Esophagus (tissue), 2 donors: ENCODE results near the gene ATXN7L1. TPM values are rescaled to one million over a fixed set of nuclear protein-coding genes. Genes with fewer than 3 reads are reported as not detected.
"Not testable (repeated sequence)": the region's sequence is repeated elsewhere in the genome, so short reads cannot be mapped to it uniquely, and the experiment has no call there.

Source experiments
- H3K27ac ChIP-seq, 2 donors: one replicate each; pipeline ENCODE4 v1.5.1; 2013; ENCODE audit warnings: low read depth in 2 of 2, mild to moderate bottlenecking in 2 of 2, inconsistent platforms in 1 of 2, low read length in 1 of 2, moderate library complexity in 1 of 2
- H3K27me3 ChIP-seq, 2 donors: one replicate each; pipeline ENCODE4 v1.6.1; 2013; ENCODE audit warnings: low read length in 2 of 2, control low read depth in 1 of 2, mild to moderate bottlenecking in 1 of 2; ENCODE audit not compliant: insufficient read depth in 2 of 2, control insufficient read depth in 1 of 2
- H3K36me3 ChIP-seq, 2 donors: one replicate each; pipeline ENCODE4 v1.6.1; 2013; ENCODE audit warnings: low read length in 1 of 2; ENCODE audit not compliant: control insufficient read depth in 2 of 2, insufficient read depth in 2 of 2
- H3K4me1 ChIP-seq, 2 donors: one replicate each; pipeline ENCODE4 v1.6.1; 2013; ENCODE audit warnings: low read length in 1 of 2; ENCODE audit not compliant: control insufficient read depth in 2 of 2, insufficient read depth in 2 of 2
- H3K4me3 ChIP-seq, 2 donors: one replicate each; pipeline ENCODE4 v1.5.1; 2013; ENCODE audit warnings: low read length in 2 of 2, mild to moderate bottlenecking in 2 of 2, low read depth in 1 of 2, moderate library complexity in 1 of 2
- H3K9me3 ChIP-seq, 2 donors: one replicate each; pipeline ENCODE4 v1.6.1; 2013; ENCODE audit warnings: mild to moderate bottlenecking in 2 of 2, low read depth in 1 of 2, low read length in 1 of 2, moderate library complexity in 1 of 2; ENCODE audit not compliant: control insufficient read depth in 2 of 2, insufficient read depth in 1 of 2
- WGBS, 2 donors: extraction: QIAGEN DNeasy Blood & Tissue Kit; methylation state at CpG; one replicate each; pipeline ENCODE4 v1.1.7; 2013; 5-methylcytosine and 5-hydroxymethylcytosine counted together
- polyA plus RNA-seq, 2 donors: library from polyadenylated mRNA; stranded (reverse); fragments of 200-250 nt; gene quantifications; one replicate each; pipeline ENCODE4 v1.2.3, GENCODE V29; 2013
- donor health status: healthy with polysubstance abuse.
- donor health status: Bipolar disorder and iron deficiency.

Gene ATXN7L1
- polyA plus RNA-seq, 2 donors, result 4.0 to 4.8 TPM

- no peak overlapping the region for H3K27ac ChIP-seq
- no peaks in the 10 kb centered on the region for H3K36me3 ChIP-seq
- H3K27me3 ChIP-seq, result no peaks in the 10 kb centered on the region
- no peaks in the 10 kb centered on the region for H3K4me1 ChIP-seq
- WGBS, 2 donors, result 96 to 97% methylated on average over 4 of the region's 4 CpGs
- no peak overlapping the region for H3K4me3 ChIP-seq
- H3K9me3 ChIP-seq, result peaks cover 6 to 10% of the 10 kb centered on the region in 2 donors
Observed at GRCh38 chr7:105708763-105709080, 167.7 kb downstream of the ATXN7L1 start.

- Histone ChIP-seq H3K4me3 (no peak overlapping the region), H3K4me1 (no peaks in the 10 kb centered on the region), H3K9me3 (peaks cover 6 to 10% of the 10 kb centered on the region in 2 donors), H3K36me3 (no peaks in the 10 kb centered on the region), H3K27ac (no peak overlapping the region), H3K27me3 (no peaks in the 10 kb centered on the region)
- 68 to 74% methylated on average over 9 of the region's 9 CpGs for WGBS, 2 donors
Observed at GRCh38 chr7:105707967-105708762, 168.2 kb downstream of the ATXN7L1 start.

- Histone ChIP-seq H3K4me3 (no peak overlapping the region), H3K36me3 (no peaks in the 10 kb centered on the region), H3K9me3 (peaks cover 6% of the 10 kb centered on the region in 2 donors), H3K27ac (no peak overlapping the region), H3K27me3 (no peaks in the 10 kb centered on the region), H3K4me1 (no peaks in the 10 kb centered on the region)
- WGBS, 2 donors, result 84 to 87% methylated on average over 3 of the region's 3 CpGs
Observed at GRCh38 chr7:105707381-105707780, 169.0 kb downstream of the ATXN7L1 start.

- no peaks in the 10 kb centered on the region for H3K4me1 ChIP-seq
- no peaks in the 10 kb centered on the region for H3K27me3 ChIP-seq
- no peak overlapping the region for H3K27ac ChIP-seq
- WGBS, 2 donors, result 81 to 91% methylated on average over 7 of the region's 7 CpGs
- H3K4me3 ChIP-seq, result no peak overlapping the region
- H3K36me3 ChIP-seq, result no peaks in the 10 kb centered on the region
- no peaks in the 10 kb centered on the region for H3K9me3 ChIP-seq
Observed at GRCh38 chr7:105705427-105705826, 171.0 kb downstream of the ATXN7L1 start.

- H3K27ac ChIP-seq, result no peak overlapping the region
- H3K36me3 ChIP-seq, result no peaks in the 10 kb centered on the region
- H3K9me3 ChIP-seq, result no peaks in the 10 kb centered on the region
- 84 to 89% methylated on average over 10 of the region's 10 CpGs for WGBS, 2 donors
- no peaks in the 10 kb centered on the region for H3K4me1 ChIP-seq
- H3K4me3 ChIP-seq, result no peak overlapping the region
- no peaks in the 10 kb centered on the region for H3K27me3 ChIP-seq
Observed at GRCh38 chr7:105703207-105703930, 173.0 kb downstream of the ATXN7L1 start.

GRCh38 chr7:105699568-105700236, 176.7 kb downstream of the ATXN7L1 start:
- WGBS, 2 donors, result 92 to 94% methylated on average over 8 of the region's 8 CpGs
- no peak overlapping the region for H3K27ac ChIP-seq
- no peaks in the 10 kb centered on the region for H3K4me1 ChIP-seq
- no peaks in the 10 kb centered on the region for H3K27me3 ChIP-seq
- no peaks in the 10 kb centered on the region for H3K36me3 ChIP-seq
- no peaks in the 10 kb centered on the region for H3K9me3 ChIP-seq
- no peak overlapping the region for H3K4me3 ChIP-seq

- 96 to 97% methylated on average over 6 of the region's 6 CpGs for WGBS, 2 donors
- H3K27ac ChIP-seq, result no peak overlapping the region
- H3K36me3 ChIP-seq, result no peaks in the 10 kb centered on the region
- no peaks in the 10 kb centered on the region for H3K27me3 ChIP-seq
- no peaks in the 10 kb centered on the region for H3K9me3 ChIP-seq
- no peaks in the 10 kb centered on the region for H3K4me1 ChIP-seq
- no peak overlapping the region for H3K4me3 ChIP-seq
Observed at GRCh38 chr7:105698531-105698930, 177.9 kb downstream of the ATXN7L1 start.

- Histone ChIP-seq H3K36me3 (no peaks in the 10 kb centered on the region), H3K27ac (no peak overlapping the region), H3K4me1 (no peaks in the 10 kb centered on the region), H3K4me3 (no peak overlapping the region), H3K9me3 (no peaks in the 10 kb centered on the region), H3K27me3 (no peaks in the 10 kb centered on the region)
- whole genome bisulfite sequencing, 2 donors, result 82 to 90% methylated on average over 5 of the region's 5 CpGs
Observed at GRCh38 chr7:105697753-105698152, 178.6 kb downstream of the ATXN7L1 start.

- not testable (repeated sequence) for H3K9me3 ChIP-seq, H3K27ac ChIP-seq, H3K36me3 ChIP-seq, H3K4me1 ChIP-seq, H3K4me3 ChIP-seq, H3K27me3 ChIP-seq
- 86 to 87% methylated on average over 11 of the region's 11 CpGs for WGBS, 2 donors
Observed at GRCh38 chr7:105697169-105697568, 179.2 kb downstream of the ATXN7L1 start.
